Activated gamma-delta T cell treated with anti-CD3 and anti-CD28 coated beads, Interleukin-2, amount 50 U/mL, for 16 hours (primary cell): ENCODE results near the gene RIMKLA.

Source experiments
- DNase-seq: peaks from one replicate; pipeline ENCODE4 v3.0.0-alpha.2; 2020; ENCODE audit warnings: low read depth

RIMKLA gene

DNA sequence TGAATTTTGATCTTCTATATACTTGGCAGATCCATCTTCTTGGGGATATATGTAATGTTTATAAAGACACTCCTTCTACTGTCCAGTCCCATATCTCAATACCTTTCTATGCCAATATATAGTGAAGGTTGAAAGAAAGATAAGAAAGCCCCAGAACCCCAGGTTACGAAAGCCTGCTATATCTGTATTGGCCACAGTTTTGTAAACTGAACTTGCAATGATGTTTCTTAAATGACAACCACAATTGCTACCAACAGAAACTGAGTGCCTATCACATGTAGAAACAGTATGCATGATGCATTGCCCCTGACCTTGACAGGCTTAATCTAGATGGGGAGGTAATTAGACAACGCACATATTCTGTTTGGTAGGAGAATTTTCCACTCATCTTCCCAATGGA, 7.8 kb upstream of the RIMKLA start:
- no peak for DNase-seq

DNA sequence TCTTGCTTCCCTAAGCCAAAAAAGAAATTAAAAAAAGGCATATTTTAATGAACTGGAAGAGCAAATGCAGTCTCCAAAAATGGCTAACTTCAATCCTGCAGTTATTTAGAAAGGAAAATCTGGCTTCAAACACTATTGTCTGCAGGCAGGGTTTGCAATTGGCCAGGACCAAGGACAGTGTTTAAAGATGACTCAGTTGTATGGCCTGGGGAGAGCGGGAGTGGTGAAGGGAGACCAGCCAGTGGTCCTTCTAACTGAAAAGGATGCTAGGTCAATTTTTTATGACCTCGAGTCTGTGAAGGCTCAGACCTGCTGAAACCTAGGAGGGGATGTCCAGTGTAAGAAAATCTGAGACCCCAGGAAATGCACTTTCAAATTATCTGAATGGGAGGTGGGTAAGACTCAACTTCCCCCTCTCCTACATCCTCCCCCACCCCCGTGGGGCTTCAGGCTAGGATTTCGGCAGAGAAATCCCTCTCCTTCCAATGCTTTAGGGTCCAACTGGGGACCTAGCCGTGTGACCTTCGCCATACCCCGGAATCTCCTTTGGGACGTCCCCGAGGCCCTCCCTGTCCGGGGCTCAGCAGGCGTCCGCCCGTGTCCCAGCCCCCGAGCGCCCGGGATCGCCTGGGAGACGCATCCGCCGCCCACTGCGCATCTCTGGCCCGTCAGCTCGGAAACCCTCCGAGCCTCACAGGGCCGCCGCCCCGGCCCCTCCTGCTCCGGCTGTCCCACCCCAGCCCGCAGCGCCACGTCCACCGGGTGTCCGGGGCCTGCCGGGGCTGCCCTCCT, 602 bp upstream of the RIMKLA start:
- no peak for DNase-seq

DNA sequence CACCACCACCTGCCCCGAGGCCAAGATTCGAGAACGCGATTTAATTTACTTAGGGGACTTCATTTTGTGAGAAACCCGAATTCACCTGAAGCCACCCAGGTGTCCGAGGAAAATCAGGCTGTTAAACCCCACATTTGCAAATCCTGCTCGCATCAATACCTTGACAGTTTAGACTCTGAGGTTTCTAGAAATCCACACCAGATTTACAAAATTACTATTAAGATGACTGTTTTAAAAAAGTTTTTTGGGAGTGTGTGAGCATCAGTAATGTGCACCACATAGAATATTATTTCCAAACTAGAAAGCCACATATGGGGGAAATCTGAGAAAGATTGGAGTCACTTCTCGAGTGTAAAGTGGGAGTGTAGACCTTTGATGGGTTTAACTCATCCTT, 685 bp downstream of the RIMKLA start:
- no peak for DNase-seq

DNA sequence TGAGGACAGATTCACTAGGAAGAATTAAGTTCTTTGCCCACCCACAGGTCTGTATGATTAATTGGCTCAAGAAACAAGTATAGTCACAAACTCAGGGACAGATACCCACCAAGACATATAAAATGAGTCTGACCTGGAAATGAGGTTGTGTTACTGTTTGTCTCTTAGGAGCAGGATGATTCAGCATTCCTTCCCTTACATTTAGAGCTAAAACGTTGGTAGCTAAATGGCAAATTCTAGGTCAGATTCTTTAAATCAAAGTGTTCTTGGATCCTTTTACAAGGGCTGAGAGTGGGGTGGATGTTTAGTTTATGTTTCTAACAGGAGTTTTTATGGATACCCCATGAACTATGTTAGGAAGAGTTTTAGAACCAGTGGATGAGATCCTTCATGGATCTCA, 4.7 kb downstream of the RIMKLA start:
- no peak for DNase-seq

DNA sequence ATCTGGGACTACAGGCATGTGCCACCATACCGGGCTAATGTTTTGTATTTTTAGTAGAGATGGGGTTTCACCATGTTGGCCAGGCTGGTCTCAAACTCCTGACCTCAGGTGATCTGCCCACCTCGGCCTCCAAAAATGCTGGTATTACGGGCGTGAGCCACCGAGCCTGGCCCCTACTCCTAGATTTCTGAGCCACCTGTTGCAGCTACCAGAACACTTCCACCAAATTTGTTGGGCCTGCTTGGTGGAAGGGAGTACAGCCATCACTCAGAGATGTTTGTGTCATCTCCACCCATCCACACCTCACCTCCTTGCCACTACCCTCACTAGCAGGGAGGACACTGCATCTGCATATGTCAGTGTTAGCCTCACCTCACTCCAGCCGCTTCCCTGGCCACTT, 5.5 kb downstream of the RIMKLA start:
- no peak for DNase-seq

DNA sequence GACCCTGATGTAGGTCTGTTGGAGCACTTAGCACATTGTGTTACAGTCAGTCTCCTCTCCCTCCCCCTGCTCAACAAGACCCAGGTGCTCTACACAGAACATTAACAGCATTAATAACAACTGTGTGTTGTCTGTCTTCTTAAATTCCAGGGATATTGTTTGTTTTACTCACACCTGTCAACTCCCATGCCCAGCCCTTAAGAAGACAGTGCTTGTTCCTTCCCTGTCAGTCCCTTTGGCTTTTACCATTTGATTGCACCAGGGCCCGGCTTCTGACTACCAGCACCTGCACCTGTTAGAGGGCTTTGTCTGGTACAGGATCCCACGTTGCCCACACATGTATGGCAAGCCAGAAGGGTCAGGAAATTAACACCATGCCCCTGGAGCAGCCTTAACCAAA, 11.7 kb downstream of the RIMKLA start:
- DNase-seq = no peak

DNA sequence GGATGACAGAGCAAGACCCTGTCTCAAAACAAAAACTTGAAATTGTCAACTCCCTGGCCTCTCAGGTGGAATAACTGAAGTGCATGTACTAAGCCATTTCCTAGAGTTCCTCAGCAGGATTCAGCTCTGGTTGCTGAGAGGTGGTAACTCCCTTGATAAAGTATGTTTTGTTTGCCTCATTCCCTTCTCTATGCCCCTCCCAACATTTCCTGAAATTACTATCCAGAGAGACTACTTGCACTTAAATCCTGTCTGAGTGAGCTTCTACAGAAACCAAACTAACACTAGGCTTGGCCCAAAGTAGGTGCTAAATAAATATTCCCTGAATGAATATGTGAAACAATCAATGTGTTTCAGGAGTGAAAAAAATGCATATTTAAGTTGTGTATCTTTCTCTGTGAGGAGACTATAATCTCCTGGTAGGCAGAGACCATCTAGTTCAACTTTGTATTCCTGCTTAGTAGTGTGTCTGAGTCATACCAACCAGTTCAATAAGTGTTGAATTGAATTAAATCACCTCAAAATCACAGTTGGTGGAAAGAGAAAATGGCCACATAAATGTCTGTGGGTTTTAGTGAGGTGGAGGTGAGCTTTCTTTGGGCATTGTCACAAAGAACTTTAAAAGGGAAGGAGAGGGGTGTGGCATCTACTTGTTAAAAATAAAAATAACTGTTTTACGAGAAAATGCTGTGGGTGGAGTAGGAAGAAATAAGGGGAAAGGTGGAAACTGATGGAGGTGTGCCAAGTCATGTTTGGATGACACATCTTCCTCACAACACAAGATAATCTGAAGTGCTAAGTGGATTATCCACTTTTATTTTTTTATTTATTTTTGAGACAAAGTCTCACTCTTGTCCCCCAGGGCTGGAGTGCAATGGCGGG, 12.6 kb downstream of the RIMKLA start:
- no peak for DNase-seq

DNA sequence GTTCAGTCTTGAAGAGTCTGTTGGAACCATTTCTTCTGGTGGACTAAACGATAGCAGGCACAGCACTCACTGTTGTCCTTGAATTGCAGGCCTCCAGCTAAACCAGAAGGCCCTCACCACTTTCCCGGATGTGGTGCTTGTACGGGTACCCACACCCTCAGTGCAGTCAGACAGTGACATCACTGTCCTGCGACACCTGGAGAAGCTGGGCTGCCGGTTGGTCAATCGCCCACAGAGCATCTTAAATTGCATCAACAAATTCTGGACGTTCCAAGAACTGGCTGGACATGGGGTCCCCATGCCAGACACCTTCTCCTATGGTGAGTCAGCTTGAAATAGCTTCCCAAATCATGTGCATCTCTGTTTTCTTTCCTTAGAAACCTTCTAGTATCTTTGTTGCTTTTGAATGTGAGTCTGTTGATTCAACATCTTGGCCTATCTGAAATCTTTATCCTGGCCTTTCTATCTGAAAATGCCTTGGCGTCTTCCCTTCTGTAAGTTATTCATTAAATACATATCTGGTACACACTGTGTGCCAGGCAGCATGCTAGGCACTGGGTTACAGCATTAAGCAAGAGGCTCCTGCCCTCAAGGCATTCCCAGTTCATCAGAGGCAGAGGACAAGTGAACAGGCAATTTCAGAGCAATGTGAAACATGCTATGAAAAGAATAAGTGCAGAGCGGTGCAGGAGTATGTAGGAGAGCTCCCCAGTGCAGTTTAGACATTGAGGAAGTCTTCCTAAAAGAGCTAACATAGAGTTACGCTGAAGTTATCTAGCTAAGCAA, 18.9 kb downstream of the RIMKLA start:
- no peak for DNase-seq

DNA sequence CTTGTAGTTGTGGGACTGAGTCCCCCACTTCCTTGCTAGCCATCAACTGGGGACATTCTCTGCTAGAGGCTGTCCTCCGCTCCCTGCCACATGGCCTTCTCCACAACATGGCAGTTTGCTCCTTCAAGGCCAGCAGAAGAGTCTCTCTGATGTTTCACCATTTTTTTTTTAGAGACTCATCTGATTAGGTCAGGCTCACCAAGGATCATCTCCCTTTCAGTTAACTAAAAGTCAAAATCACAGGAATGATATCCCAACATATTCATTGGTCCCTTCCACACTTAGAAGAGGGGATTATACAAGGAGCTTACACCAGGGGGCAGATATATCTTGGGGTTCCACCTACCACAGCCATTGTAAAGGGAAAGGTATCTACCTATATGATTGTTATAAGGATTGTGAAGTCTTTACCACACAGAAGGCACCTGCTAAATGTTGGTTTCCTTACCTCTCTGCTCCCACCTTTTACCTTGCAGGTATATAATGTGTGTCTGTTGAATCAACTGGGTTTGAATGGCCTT, 23.3 kb downstream of the RIMKLA start:
- no peak for DNase-seq

DNA sequence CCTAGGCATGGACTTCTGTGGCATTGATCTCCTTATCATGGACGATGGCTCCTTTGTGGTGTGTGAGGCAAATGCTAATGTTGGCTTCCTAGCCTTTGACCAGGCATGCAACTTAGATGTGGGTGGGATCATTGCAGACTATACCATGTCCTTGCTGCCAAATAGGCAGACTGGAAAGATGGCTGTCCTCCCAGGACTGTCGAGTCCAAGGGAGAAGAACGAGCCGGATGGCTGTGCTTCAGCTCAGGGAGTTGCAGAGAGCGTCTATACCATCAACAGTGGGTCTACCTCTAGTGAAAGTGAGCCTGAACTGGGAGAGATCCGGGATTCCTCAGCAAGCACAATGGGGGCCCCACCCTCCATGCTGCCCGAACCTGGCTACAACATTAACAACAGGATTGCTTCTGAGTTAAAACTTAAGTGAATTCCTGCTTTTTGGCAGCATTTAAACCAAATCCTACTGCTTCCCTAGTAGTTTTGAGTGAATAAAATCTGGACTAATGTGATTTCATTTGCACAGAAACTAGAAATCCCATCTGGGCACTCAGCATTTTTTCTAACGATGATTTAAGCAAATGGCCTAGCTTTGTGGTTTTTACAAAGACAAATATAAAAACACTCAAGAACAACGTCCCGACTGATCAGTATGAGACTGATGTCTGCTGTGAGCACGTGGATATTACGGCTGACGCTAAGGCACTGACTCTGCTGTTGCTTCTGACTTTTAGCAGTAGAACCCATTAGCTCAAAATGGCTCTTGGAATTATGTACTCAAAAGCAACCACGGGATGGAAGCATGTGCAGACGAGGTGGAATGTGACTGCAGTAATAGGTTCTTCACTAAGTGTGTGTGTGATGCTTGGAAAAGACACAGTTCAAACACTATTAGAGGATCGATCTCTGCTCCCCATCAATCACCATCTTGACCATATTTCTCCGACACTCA, 34.2 kb downstream of the RIMKLA start:
- no peak for DNase-seq

DNA sequence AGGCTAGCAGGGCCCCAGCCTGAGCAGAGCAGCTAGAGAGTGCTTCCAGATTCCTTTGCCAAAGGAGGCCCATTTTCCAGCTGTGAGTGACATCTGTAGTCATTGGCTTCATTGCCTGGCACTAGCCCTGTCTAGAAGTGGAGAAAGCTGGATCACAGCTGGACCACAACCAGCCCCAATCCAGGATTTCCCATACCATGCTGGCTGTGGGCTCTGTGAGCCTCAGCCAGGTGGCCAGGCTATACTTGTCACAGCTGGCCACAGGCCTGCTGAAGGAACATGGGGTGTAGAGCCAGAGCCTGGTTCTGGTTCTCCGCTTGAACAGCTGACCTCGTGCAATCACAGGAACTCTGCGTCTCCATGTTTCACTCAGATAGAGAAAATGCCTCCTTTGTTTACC, 36.6 kb downstream of the RIMKLA start:
- DNase-seq = no peak

DNA sequence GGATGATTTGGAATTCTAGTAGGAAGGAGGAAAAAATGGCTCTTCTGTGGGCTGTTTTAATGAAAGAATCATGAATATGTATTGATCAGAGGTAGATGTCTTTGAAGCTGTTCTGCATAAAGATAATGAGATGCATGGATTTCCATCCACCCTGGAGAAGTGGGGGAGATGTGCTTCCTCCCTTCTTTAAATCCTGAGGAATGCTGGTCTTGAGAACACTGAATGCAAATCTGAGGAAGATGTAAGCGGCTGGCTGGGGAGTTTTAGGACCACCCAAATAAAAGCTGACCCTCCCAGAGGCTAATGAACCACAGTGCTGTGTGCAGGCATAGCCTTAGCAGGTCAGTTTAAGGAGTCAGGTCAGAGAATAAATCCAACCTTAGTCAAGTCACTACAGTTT, 37.9 kb downstream of the RIMKLA start:
- no peak for DNase-seq

DNA sequence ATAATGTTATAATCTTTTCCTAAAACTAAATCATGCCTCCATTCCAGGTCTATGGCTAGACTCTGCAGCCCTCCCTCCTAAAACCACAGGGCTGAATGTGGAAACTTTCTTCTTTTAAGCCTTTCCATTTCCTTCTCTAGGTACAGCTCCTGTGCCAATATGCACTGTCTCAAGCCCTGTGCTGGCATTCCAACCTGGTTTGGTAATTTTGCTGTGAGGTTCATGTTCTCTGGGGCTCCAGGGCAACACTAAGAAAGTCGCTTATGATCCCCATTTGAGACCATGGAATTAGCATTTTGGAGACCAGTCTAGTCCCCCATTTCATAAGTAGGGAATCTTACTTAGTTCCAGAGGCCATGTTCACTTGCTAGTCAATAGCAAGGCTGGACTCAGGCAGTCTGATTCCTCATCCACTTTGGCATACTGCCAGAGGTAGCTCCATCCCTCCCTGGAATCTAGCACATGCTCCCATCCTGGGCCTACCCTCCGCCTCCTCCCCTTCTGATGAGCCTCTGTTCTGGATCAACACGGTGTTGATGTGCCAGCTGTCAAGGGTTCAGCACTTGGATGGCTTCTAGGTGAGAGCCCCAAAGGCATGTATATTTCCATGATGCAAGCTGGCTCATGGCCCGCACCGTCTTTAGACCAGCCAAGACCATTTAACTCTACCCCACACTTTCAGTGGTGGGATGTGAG, 38.7 kb downstream of the RIMKLA start:
- no peak for DNase-seq

DNA sequence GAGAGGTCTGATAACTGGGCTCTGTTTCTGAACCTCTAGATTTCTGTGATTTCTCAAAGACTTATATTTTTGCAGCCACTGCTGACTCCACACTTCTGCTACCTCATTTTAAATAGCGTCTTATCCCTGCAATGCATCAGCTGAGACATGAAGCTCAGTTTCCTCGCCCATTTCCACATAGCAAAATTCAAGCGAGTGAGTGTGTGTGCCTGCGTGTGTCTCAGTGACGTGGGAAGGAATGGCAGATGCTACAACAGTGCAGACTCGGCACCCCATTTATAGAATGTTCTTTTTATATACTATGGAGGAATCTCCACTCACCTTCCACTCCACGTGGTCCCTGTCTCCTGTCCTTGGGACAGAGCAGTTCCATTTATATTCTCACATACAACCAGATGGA, 39.5 kb downstream of the RIMKLA start:
- no peak for DNase-seq

DNA sequence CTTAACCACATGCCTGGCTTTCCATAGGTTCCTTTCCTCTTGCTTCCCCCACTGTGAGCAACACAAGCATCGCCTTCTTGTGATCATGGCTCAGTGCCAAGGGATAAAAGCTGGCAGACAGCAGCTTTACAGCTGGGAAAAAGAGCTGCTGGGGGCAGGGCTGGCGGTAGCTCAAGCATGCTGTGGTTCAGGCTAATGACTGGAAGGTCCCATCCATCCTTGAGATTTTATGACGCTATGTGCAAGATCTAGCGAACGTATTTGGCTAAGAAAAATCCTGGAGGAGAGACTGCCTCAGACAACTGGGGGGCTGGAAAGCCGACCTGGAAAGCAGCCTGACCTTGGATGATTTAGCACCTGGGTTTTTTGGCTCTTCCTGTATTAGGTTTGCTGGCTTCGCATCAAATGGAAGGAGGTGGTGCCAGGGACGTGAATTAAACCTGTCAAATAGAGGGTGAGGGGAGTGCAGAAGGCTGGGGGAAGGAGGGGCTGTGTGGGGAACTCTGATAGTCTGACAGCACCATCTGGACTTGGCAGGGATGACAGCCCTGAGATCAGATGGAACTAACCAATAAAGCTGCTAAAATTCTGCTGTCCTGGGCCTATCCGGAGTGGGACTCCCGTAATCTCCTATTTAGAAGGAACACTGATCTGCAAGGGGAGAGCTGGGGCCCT, 40.5 kb downstream of the RIMKLA start:
- no peak for DNase-seq

DNA sequence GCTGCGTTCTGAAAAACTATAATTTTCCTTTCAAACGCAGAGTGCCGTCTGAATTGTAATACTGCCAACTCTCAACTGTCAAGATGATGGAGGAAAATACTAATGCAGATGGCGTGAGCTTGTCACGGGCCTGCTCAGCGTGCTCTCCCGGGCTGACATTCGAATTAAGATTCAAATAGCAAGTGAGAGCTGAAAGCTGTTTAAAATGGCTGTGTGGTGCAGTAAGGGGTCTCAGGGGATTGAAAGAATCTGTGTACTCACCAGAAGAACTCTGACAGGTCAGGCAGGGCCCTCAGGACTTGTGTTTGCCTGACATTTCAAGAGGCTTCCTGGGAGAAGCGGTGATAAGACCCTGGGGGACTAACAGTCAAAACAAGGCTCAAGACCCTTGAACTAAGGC, 42.1 kb downstream of the RIMKLA start:
- DNase-seq = no peak

DNA sequence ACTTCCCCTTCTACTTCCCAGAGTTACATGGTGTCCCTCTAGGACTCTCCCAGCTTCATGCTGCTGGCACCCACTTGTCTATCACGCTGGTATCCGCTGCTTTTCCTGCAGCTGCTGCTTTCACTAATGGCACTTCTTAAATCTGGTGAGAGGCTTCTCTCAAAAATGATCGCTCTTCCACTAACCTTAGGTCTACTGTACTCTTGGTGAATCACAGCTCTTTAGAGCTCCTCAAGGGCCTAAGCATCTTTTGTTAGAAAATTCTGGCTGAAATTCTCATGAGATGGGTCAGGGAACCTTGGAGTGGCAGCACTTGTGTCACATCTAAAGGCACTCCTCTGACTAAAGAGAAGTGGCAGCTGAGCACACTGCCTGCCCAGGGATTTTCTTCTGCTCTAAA, 43.1 kb downstream of the RIMKLA start:
- no peak for DNase-seq

DNA sequence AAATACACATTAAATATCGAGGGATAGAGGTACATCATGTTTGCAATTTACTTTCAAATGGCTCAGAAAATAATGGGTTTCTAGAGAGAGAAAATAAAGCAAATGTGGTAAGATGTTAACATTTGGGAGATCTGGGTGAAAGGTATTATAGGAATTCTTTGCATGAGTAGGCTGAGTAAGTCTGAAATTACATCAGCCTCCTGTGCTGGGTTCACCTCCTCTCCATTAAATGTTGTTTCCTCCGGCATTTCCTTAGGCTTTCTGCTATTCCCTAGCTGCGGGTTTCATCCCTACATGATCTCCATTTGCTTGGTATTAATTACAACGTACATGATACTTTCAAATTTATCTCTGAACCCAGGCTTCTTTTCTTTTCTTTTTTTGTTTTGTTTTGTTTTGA, 43.6 kb downstream of the RIMKLA start:
- DNase-seq = no peak

DNA sequence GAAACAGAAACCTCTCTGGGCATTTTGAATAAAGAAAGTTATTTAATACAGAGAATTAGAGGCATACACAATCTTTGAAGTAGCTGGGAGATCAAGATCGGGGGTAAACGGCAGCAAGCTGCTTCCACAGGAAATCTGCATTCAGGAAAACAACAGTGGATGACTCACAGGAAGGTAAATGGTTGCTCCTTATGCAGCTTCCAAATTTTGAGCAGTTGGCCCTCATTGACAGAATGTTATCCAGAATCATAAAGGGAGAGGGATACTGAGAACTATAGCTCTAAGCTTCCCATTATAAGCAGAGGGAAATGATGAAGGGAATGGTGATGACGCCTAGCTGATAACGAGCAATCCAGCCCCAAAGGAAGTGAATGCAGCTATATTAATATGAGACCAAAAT, 46.6 kb downstream of the RIMKLA start:
- DNase-seq = no peak

DNA sequence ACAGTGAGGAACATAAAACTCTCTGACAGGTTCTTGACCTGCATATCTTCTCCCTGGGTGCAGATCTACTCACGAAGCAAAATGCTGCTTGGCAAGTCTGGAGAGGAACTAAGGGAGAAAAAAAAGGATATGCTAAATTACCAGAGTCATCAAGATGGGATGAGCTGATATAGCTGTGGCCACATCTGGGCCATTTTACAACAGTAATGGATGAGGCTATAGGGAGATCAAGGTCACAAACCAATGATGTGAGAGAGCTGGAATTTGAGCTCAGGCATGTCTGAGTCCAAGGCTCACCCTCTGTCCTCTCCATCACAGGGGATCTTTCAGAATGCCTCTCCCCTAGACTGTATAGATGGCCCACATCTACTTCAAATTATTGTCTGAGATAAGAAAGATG, 49.0 kb downstream of the RIMKLA start:
- DNase-seq = no peak
